Stimulated activated CD8-positive, alpha-beta memory T cell treated with anti-CD3 and anti-CD28 coated beads, Interleukin-7, amount 100 ng/mL, for 24 hours (primary cell): ENCODE data around the gene PAPOLG.
"Not testable (repeated sequence)": the region's sequence is repeated elsewhere in the genome, so short reads cannot be mapped to it uniquely, and the experiment has no call there.

Experiments used
- DNase-seq: peaks from one replicate; pipeline ENCODE4 v3.0.0-alpha.2; 2020; ENCODE audit warnings: low read depth

PAPOLG gene

GRCh38 chr2:60775048-60775639 is 19.1 kb downstream of the PAPOLG start:
- DNase-seq, result no peak

DNA sequence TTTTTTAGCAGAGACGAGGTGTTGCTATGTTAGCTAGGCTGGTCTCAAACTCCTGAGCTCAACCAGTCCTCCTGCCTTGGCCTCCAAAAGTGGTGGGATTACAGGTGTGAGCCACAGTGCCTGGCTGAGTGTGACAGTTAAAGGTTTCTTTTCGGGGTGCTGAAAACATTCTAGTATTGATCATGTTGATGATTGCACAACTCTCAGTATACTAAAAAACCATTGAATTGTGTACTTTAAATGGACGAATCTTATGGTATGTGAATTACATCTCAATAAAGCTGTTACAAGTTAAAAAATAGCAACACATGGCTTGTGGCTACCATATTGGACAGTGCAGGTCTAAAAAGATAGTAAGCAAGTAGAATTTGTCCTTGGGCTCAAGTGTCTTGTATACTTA is 22.3 kb downstream of the PAPOLG start:
- DNase-seq, result no peak

GRCh38 chr2:60779426-60779825 is 23.4 kb downstream of the PAPOLG start:
- no peak for DNase-seq

DNA sequence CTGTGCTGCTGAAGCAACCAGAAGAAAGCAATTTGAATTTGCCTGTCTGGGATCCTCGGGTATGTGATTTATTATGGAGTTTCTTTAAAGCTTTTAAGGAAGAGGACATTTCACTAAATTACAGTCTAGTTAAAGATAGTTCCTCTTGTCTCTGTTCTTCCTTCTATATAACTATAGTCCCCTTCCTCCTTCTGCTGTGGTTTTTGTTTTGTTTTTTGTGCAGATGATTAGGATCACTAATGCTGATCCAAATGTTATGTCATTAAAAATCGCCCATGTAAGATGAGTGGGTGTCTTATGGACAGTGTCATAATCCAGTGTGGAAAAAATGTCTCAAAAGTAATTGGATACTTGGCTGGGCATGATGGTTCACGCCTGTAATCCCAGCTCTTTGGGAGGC is 24.7 kb downstream of the PAPOLG start:
- DNase-seq, result no peak

GRCh38 chr2:60793169-60793568 is 37.1 kb downstream of the PAPOLG start:
- no peak for DNase-seq

DNA sequence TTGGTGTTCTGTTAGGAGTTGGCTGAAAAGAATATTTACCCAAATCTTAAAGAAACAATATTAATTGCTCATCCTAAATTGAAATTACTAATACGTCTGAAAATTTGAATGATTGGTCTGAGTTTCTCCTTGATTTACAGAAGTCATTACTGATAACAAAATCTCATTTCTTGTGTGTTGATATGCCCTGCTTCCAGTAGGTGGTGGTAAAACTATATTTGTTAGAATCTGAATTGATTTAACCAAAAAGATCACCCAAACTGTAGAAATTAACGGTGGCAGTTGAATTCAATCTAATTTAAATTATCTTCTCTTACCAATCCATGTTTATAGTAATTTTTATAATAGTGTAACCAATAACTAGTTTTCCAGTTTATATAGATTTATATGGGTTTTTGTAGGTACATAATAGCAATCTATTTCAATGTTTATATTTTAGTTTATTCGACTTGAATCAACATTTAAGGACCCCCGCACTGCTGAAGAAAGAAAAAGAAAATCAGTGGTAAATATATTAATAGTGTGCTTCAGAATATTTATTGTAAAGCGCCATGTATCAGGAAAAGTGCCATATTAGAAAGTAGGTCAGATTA is 38.3 kb downstream of the PAPOLG start:
- DNase-seq, result no peak

GRCh38 chr2:60796573-60797509 is 40.8 kb downstream of the PAPOLG start:
- DNase-seq, result no peak

DNA sequence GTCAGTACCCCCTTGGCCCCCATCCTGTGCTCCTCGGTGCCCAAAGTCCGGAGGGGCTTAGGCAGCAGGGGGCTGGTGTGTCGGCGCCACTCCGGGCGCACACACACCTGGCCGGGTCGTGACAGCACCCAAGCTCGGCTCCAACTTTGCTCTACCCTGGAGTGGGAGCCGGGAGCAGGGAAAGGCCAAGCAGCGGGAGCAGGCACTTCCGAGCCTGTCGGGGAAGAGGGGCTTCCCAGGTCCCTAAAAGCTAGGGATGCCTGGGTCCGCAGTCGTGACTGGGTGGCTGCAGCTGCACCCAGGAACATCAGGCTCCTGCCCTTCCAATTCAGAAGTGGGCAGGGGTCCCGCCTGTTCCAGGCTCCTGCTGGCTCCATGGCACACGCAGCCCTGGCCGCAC is 48.4 kb downstream of the PAPOLG start:
- no peak for DNase-seq

DNA sequence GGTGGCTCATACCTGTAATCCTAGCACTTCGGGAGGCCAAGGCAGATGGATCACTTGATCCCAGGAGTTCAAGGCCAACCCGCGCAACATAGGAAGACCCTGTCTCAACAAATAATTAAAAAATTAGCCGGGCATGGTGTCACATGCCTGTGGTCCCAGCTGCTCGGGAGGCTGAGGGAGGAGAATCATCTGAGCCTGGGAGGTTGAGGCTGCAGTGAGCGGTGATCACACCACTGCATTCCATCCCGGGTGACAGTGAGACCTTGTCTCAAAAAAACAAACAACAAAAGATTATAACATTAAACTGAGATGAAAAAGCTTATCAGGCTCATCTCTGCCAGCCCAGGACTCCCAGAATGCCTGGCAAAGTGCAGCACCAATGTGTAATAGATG is 50.5 kb downstream of the PAPOLG start:
- no peak for DNase-seq

GRCh38 chr2:60806988-60807681 is 51.1 kb downstream of the PAPOLG start:
- no peak for DNase-seq

DNA sequence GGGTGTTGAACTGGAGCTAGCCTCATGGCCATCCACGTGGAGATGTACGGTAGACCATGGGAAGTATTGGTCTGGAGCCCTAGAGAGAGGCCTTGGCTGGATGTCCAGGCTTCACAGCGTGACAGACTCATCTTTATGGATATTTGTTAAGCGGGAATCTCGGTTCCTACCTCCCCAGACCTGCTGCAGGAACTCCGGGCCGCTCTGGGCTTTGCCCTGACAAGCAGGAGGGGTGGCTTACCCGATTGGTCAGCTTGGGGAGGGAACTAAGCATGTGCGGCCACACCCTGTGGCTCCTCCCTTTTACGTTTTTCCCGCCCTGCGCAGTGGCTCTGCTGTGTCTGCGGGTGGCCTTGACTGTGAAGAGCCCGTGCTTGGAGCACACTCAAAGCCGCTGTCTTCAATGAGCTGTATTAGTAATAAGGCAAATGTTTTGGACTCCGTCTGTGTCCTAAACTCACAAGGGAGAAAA is 52.3 kb downstream of the PAPOLG start:
- no peak for DNase-seq

- DNase-seq, result no peak
Observed at GRCh38 chr2:60811491-60812375, 55.7 kb downstream of the PAPOLG start.

- not testable (repeated sequence) for DNase-seq
Observed at GRCh38 chr2:60817191-60817590, 61.1 kb downstream of the PAPOLG start.

- DNase-seq, result no peak
Observed at GRCh38 chr2:60818272-60818671, 62.2 kb downstream of the PAPOLG start.

- DNase-seq, result peak; percentile 57
Observed at GRCh38 chr2:60819155-60819862, 63.2 kb downstream of the PAPOLG start.

DNA sequence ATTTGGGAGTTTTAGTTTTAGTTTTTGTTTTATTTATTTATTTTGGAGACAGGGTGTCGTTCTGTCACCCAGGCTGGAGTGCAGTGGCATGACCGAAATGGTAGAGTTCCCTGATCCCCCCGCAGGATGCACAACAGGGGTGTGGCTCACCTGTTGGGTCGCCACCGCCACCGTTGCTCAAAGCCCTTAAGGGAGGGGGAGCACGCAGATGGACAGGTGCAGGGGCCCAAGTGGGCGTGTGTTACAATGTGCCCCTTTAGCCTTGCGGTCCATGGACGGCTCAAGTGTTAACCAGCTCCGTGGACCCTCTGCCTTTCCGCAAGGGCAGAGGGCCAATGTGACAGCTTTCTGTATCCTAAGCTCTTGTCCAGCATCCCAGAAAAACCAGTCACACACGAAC is 63.9 kb downstream of the PAPOLG start:
- DNase-seq, result no peak

DNA sequence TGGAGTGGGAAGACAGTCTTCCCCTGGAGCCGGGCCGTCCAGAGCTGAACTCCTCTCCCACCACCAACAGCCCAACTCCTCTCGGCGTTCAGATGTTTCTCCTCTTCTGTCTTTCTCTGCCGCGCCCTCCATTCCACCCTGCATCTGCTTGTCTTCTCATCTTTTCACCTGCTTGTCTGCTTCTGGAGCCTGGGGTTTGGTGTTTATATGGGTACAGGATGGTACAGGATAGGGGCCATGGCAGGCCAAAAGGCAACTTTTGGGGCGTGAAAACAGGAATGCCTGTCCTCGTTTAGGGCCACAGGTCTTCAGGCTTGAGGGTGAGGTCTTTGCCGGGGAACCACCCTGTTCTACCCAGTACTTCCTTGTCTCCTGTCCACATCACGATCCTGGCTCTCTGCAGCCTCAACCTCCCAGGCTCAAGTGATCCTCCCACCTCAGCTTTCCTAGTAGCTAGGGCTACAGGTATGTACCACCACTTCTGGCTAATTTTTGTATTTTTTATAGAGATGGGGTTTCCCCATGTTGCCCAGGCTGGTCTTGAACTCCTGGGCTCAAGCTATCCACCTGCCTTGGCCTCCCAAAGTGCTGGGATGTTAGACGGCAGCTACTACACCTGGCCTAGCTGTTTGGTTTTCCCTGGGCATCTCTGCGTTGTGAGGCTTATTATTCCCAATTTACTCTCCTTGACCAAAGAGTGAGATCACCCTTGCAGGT is 64.5 kb downstream of the PAPOLG start:
- no peak for DNase-seq

DNA sequence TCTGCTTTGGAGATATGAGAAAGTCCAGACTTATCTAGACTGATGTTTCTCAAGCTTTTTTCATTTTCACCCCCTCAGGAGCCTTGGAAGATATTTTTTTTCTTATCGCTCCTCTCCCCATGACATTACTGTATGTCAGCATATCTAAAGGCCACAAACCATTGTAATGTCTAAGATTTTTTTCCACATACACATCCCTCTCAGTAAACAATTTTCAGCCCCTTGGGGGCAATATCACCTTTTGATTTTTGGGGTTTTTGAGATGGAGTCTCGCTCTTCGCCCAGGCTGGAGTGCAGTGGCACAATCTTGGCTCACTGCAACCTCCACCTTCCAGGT is 65.0 kb downstream of the PAPOLG start:
- no peak for DNase-seq

GRCh38 chr2:60821587-60822302 is 65.7 kb downstream of the PAPOLG start:
- DNase-seq, result no peak

- no peak for DNase-seq
Observed at GRCh38 chr2:60822987-60823386, 66.9 kb downstream of the PAPOLG start.
